ENCODE data around the gene CISD3. TPM values are rescaled to one million over a fixed set of nuclear protein-coding genes. Genes with fewer than 3 reads are reported as not detected.

CISD3 gene, protein sequence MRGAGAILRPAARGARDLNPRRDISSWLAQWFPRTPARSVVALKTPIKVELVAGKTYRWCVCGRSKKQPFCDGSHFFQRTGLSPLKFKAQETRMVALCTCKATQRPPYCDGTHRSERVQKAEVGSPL
- 2.7 and 4.0 TPM in 2 replicates for total RNA-seq

DNA sequence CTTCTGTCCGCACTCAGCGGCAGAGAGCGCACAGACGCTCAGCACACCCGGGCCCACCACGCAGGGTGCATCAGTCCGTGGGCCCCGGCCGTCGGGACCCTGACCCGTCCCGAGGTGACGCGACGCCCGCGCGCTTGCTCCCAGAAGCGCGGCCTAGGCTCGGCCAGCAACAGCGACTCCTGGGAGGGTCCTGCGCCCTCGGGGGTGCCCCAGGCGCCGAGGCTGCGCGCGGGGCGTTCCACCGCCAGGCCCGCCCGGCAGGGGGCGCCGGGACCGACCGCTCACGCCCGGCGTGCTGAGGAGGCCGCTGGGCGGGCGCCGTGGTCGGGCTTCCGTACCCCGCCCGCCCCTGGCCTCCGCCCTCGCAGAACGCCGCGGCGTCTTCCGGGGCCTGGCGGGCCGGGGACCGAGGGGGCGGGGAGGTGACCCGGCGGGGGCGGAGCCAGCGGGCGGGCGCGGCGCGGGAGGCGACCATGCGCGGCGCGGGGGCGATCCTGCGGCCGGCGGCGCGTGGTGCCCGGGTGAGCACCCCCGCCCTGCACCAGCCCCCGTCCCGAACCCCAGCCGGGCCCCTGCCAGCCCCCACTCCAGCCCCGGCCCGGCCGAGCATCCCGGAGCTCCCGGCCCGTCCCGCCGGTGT is at the start of gene CISD3:
CISD3 (plus strand) TSS at position 456 of the 640 bp plus-strand sequence; CDS start at position 474, 18 bp downstream.

DNA sequence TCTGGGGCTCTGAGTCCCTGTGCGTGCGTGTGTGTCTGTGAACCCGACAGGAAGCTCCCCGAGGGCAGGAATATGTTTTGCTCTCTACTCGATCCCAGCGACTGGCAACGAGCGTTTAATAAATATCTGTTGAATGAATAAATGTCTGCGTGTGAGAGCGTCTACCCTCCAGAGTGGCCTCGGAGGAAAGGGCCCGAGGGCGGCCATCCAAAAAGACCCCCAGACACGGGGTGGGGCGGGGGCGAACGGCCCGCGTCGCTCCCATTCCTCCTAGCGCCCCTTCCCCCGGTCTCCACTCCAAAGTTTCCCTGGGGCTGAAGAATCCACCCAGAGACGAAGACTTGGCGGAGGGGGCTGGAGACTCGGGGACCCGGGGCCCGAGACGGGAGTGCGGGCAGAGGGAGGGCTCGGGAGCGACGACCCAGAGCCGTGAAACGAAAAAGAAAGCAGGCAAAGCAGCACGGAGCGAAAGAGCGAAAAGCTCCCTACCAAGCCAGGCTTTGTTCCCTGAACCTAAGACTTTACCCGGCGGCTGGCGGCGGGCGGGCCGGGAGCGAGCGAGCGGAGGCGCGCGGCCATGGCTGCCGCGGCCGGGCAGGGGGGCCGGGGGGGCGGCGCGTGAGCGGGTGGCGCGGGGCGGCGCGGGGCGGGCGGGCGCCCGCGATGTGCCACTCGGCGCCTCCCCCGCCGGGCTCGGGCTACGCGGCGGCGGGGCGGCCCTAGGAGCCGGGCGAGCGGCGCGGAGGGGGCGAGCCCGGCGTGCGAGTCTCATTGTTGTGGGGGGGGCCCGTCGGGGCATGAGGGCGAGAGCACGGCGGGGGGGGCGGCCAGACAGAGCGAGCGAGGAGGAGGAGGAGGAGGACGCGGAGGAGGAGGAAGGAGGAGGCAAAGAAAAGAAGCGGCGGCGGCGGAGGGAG is 25.3 kb upstream of the CISD3 start, which contains the start of gene MLLT6:
MLLT6 (plus strand) TSS at position 668 of the 917 bp plus-strand sequence. CDS start 360 bp downstream, outside the sequence.

DNA sequence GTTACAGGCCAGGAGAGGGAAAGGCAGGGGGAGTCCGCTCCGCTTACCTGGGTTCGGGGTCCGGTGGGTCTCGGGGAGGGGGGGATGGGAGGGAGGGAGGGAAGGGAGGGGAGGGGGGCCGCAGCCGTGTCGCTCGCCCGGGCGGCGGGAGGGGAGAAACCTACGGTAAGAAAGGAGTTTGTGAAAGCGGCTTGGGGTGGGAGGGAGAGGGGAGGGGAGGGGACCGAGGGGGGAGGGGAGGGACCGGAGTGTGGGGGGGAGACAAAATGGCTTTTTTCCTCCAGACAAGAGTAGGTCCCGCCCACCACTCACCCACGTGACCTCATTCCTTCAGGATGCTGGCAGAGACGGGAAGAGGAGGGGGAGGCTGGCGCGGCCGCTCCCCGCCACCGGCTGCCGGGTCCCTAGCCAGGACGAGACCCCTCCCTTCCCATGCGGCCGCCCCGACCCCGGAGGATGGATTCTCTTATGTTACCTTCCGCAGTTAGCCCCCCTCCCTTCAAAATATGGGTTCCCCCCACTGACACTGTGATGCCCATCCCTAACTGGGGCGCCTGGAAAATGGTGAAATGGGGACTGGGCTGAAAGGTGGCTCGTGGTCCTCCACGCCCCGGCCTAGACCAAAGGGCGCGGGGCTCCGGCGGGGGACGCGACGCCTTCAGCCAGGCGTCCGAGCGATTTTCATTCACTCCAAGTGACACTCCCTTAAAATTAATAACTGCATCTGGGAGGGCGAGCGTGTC is 18.2 kb downstream of the CISD3 start, which contains the start of gene PCGF2:
PCGF2 (minus strand) TSS at position 188 of the 743 bp plus-strand sequence. CDS start 7,934 bp downstream, outside the sequence.

DNA sequence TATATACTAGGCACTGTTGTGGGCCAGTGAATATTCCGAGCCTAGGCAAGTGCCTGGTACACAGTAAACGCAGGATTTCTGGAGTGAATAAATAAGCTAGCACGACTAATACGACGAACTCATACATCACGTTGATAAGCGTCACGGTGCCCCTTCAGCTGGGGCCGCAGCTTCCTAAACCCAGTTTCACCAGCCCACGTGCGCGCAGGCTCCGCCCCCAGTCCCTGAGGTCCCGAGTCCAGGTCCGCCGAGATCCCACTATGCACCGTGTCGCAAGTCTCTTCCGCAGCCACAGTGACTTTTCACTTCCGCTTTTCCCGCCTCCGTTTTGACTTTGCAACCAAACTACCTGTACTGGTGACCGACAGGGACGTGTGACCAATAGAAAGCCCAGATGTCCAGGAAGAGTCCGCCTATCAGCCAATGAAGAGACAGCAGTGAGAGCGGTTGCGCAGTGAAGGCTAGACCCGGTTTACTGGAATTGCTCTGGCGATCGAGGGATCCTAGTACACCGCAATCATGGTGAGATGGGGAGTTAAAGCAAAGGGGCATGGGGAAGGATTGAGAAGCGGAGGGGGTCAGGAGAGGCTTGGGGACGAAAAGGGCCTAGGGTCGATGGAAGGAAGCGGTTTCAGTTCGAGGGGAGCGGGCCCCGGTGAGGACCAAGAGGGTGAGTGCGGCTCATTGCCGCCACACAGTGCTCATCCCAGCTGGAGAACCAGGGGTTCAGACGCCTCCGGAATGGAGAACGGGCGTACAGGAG is 22.3 kb downstream of the CISD3 start, which contains the start of gene PSMB3:
PSMB3 (plus strand) TSS at position 434 of the 763 bp plus-strand sequence; CDS start at position 520, 86 bp downstream.

Other genes with a start within 250 kb of the CISD3 start
- under 0.01 and 0.12 TPM in 2 replicates for gene SRCIN1, start 124.4 kb upstream of the CISD3 start, total RNA-seq
- 0.55 and 0.87 TPM in 2 replicates for gene EPOP, start 55.4 kb upstream of the CISD3 start, total RNA-seq
- gene MLLT6, start 25.1 kb upstream of the CISD3 start, total RNA-seq: 19.7 and 20.7 TPM in 2 replicates
- 2.2 and 4.0 TPM in 2 replicates for gene PCGF2, start 18.0 kb downstream of the CISD3 start, total RNA-seq
- 315 and 392 TPM in 2 replicates for gene PSMB3, start 22.4 kb downstream of the CISD3 start, total RNA-seq
- gene PIP4K2B, start 69.2 kb downstream of the CISD3 start, total RNA-seq: 61.8 and 74.5 TPM in 2 replicates
- 10.9 and 12.6 TPM in 2 replicates for gene CWC25, start 95.0 kb downstream of the CISD3 start, total RNA-seq
- gene RPL23, start 123.4 kb downstream of the CISD3 start, total RNA-seq: 1,266 and 1,824 TPM in 2 replicates
- gene LASP1, start 139.7 kb downstream of the CISD3 start, total RNA-seq: 88.9 and 104 TPM in 2 replicates
- gene FBXO47, start 237.1 kb downstream of the CISD3 start, total RNA-seq: 0.11 TPM in 1 of 2 replicates, not detected in the other